Prostate gland (tissue), 2 donors: Measurements from ENCODE around the gene SETBP1. TPM values are rescaled to one million over a fixed set of nuclear protein-coding genes. Genes with fewer than 3 reads are reported as not detected.

ENCODE experiments used
- DNase-seq: peaks from one replicate; pipeline ENCODE4 v3.0.0-alpha.2; 2019; ENCODE audit warnings: low spot score
- H3K27ac ChIP-seq, 2 donors: fragments of 200-600 bp; sonication (generic); 2 replicates each; pipeline ENCODE4 v1.5.1; 2017 to 2019
- H3K27me3 ChIP-seq: fragments of 200-600 bp; sonication (generic); replicated peaks from 2 replicates; pipeline ENCODE4 v1.5.1; 2019; ENCODE audit not compliant: insufficient read depth
- H3K36me3 ChIP-seq, 2 donors: fragments of 200-600 bp; sonication (generic); 1 replicate in 1 of 2; 2 replicates in 1 of 2; pipeline versions ENCODE4 v1.5.1 to v1.8.1; 2017 to 2019
- H3K4me1 ChIP-seq: fragments of 200-600 bp; sonication (generic); replicated peaks from 2 replicates; pipeline ENCODE4 v1.5.1; 2019
- H3K4me3 ChIP-seq, 2 donors: fragments of 200-600 bp; sonication (generic); 2 replicates each; pipeline ENCODE4 v1.5.1; 2017 to 2019
- H3K9me3 ChIP-seq: fragments of 200-600 bp; sonication (generic); 2 replicates; pipeline ENCODE4 v1.5.1; 2017
- CTCF ChIP-seq, 4 experiments: fragments of 200-600 bp in 2 of 4; fragments of 450-650 bp in 2 of 4; sonication (generic) in 2 of 4; IDR thresholded peaks; 1 replicate in 3 of 4; 2 replicates in 1 of 4; pipeline ENCODE4 v1.5.1; 2016 to 2019; ENCODE audit warnings: antibody characterized with exemption in 4 of 4, mild to moderate bottlenecking in 2 of 4, moderate library complexity in 2 of 4
- POLR2A ChIP-seq: fragments of 450-650 bp; IDR thresholded peaks from one replicate; pipeline ENCODE4 v1.6.1; 2016; ENCODE audit warnings: antibody characterized with exemption, mild to moderate bottlenecking
- POLR2AphosphoS5 ChIP-seq: sonication (generic); formaldehyde crosslinking; IDR thresholded peaks from one replicate; pipeline ENCODE4 v1.6.1; 2017; ENCODE audit warnings: antibody characterized with exemption
- WGBS: methylation state at CpG from one replicate; pipeline ENCODE4 v1.1.5; 2018; 5-methylcytosine and 5-hydroxymethylcytosine counted together
- intact Hi-C: fragments of 100-400 bp; cut with DNase I; formaldehyde crosslinking; loops from one replicate; pipeline ENCODE4 v1.14.2; 2022
- total RNA-seq, 2 donors: library from RNA; depleted of rRNA; stranded (reverse); fragments of >200 nt; gene quantifications; one replicate each; pipeline ENCODE4 v1.1.0, GENCODE V29; 2016

The SETBP1 gene
- total RNA-seq, 2 donors from 2014 or later: 28.4 to 45.1 TPM

DNA sequence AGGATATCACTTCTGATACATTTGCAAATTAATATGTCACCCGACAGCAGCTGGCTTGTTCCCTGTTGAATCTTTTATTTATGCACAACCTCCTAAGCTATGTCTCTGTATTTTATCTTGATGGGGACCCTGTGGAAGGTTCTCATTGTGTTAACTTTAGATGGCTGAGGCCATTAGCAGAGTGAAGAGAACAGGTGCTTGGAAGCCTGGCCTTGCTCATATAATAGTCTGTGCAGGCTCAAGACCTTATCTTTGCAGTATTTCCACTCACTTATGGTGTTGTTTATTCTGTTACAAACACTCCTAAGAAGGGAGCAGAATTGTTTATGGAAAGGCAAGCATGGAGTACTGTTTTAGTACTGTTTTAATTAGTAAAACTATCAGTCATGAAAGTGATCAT, 107.6 kb downstream of the SETBP1 start:
- H3K4me1 ChIP-seq: peaks cover 9% of the 10 kb centered on the region
- H3K27ac ChIP-seq: no peak overlapping the region

GRCh38 chr18:44789710-44790109, 109.0 kb downstream of the SETBP1 start:
- no peak overlapping the region for H3K4me3 ChIP-seq
- WGBS: 4% methylated on average over 4 of the region's 4 CpGs
- no peaks in the 10 kb centered on the region for H3K27me3 ChIP-seq
- H3K9me3 ChIP-seq: no peaks in the 10 kb centered on the region
- no peaks in the 10 kb centered on the region for H3K36me3 ChIP-seq
- TF ChIP-seq POLR2A (no peak), CTCF (IDR thresholded peaks at IDR 0.05) (no peak), POLR2AphosphoS5 (peak; percentile 37)
- peaks cover 9% of the 10 kb centered on the region for H3K4me1 ChIP-seq
- peak overlapping the region; percentile 10 to 52 for H3K27ac ChIP-seq
- no peak for DNase-seq
- intact Hi-C loops: no loop called here

More for the DNA sequence above, 107.6 kb downstream of the SETBP1 start:
- intact Hi-C loops: no loop called here
- no peak for DNase-seq
- Histone ChIP-seq H3K27me3 (no peaks in the 10 kb centered on the region), H3K9me3 (no peaks in the 10 kb centered on the region), H3K36me3 (no peaks in the 10 kb centered on the region), H3K4me3 (no peak overlapping the region)
- no peak for TF ChIP-seq POLR2AphosphoS5
- no peak for TF ChIP-seq POLR2A
- TF ChIP-seq CTCF (IDR thresholded peaks at IDR 0.05): no peak
- 95% methylated on average over 1 of the region's 1 CpG for WGBS

DNA sequence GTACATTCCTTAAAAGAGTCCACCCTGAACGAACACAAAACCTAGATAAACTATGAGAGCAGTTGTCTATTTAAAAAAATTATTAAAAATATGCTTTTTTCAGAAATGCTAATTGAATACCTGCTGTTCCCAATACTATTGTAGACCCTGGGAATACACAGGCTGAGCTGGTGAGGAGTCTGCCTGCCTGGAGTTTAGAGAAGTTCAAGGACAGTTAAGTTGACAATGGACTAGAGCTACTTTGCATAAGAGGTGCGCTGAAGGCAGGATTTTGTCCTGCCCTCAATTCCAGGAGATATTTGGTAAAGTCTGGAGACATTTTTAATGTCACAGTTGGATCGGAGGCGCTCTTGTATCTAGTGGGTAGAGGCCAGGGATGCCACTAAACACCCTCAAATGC, 110.2 kb downstream of the SETBP1 start:
- no peak for DNase-seq
- H3K4me1 ChIP-seq: peaks cover 9% of the 10 kb centered on the region
- no peaks in the 10 kb centered on the region for H3K27me3 ChIP-seq
- no peaks in the 10 kb centered on the region for H3K36me3 ChIP-seq
- 98% methylated on average over 4 of the region's 4 CpGs for WGBS
- H3K4me3 ChIP-seq: no peak overlapping the region
- intact Hi-C loops: no loop called here
- TF ChIP-seq POLR2A: no peak
- no peak for TF ChIP-seq CTCF (IDR thresholded peaks at IDR 0.05)
- TF ChIP-seq POLR2AphosphoS5: no peak
- no peaks in the 10 kb centered on the region for H3K9me3 ChIP-seq
- H3K27ac ChIP-seq: peak overlapping the region in 1 of 2 donors; percentile 30

DNA sequence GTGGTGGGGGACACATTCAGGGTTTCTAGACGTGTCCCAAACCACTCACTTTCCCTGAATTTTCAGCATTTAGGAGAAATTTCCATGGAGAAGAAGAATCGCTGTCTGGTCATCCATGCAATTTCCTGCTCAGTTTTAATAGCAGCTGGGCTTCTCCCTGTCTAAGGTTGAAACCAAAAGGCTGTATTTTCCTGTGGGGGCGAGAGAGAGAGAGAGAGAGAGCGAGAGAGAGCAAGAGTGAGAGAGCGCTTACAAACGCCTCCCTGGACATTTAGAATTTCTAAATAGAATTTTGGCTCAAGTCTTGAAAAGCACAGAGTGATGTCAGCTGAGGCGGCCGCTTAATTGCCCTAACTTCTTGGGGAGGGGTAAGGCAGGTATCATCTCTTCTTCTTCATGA, 110.8 kb downstream of the SETBP1 start:
- H3K27ac ChIP-seq: no peak overlapping the region
- intact Hi-C loops: no loop called here

More for the DNA sequence above, 110.8 kb downstream of the SETBP1 start:
- Histone ChIP-seq H3K27me3 (no peaks in the 10 kb centered on the region), H3K4me3 (no peak overlapping the region), H3K9me3 (no peaks in the 10 kb centered on the region), H3K4me1 (peaks cover 9% of the 10 kb centered on the region), H3K36me3 (no peaks in the 10 kb centered on the region)
- WGBS: 73% methylated on average over 8 of the region's 8 CpGs
- no peak for DNase-seq
- TF ChIP-seq POLR2A (no peak), POLR2AphosphoS5 (no peak), CTCF (IDR thresholded peaks at IDR 0.05) (no peak)
